Thyroid gland (tissue), 4 donors: ENCODE data around the gene ARHGEF33. TPM values are rescaled to one million over a fixed set of nuclear protein-coding genes. Genes with fewer than 3 reads are reported as not detected.

Experiments used
- DNase-seq, 2 donors: peaks; one replicate each; pipeline ENCODE4 v3.0.0-alpha.2; 2019
- H3K27ac ChIP-seq, 3 donors: fragments of 200-600 bp; sonication (generic); 1 replicate in 2 of 3; 2 replicates in 1 of 3; pipeline ENCODE4 v1.5.1; 2016 to 2019; ENCODE audit warnings: mild to moderate bottlenecking in 1 of 3, moderate library complexity in 1 of 3
- H3K27me3 ChIP-seq: fragments of 200-600 bp; sonication (generic); one replicate; pipeline ENCODE4 v1.5.1; 2019
- H3K36me3 ChIP-seq, 2 donors: fragments of 200-600 bp; sonication (generic); one replicate each; pipeline ENCODE4 v1.5.1; 2016 to 2019
- H3K4me1 ChIP-seq, 2 donors: fragments of 200-600 bp; sonication (generic); one replicate each; pipeline ENCODE4 v1.5.1; 2017 to 2019
- H3K4me3 ChIP-seq, 3 donors: fragments of 200-600 bp; sonication (generic); replicated peaks in 1 of 3; 1 replicate in 2 of 3; 2 replicates in 1 of 3; pipeline ENCODE4 v1.5.1; 2016; ENCODE audit warnings: mild to moderate bottlenecking in 1 of 3
- H3K9me3 ChIP-seq: fragments of 200-600 bp; sonication (generic); one replicate; pipeline ENCODE4 v1.5.1; 2017
- POLR2A ChIP-seq, 2 donors: fragments of 450-650 bp; IDR thresholded peaks; one replicate each; pipeline ENCODE4 v1.6.1; 2017; ENCODE audit warnings: antibody characterized with exemption in 2 of 2, mild to moderate bottlenecking in 2 of 2, moderate library complexity in 1 of 2
- WGBS, 2 donors: methylation state at CpG; one replicate each; pipeline ENCODE4 v1.1.5; 2017; 5-methylcytosine and 5-hydroxymethylcytosine counted together
- intact Hi-C: fragments of 100-400 bp; cut with DNase I; formaldehyde crosslinking; loops from one replicate; pipeline ENCODE4 v1.15.1; 2023
- total RNA-seq, 4 donors: library from RNA; depleted of rRNA; stranded (reverse); fragments of >200 nt; gene quantifications; one replicate each; pipeline ENCODE4 v1.2.3, GENCODE V29; 2016
- TF ChIP-seq, protein P1 (sequence below), 6 experiments: fragments of 200-600 bp in 3 of 6; fragments of 450-650 bp in 3 of 6; sonication (generic) in 3 of 6; IDR thresholded peaks; one replicate each; pipeline ENCODE4 v1.5.1; 2016 to 2019; ENCODE audit warnings: antibody characterized with exemption in 6 of 6, mild to moderate bottlenecking in 2 of 6, inconsistent platforms in 1 of 6, moderate library complexity in 1 of 6

Gene ARHGEF33
- total RNA-seq, 4 donors from 2014 or later: 1.3 to 4.6 (median 1.6) TPM

DNA sequence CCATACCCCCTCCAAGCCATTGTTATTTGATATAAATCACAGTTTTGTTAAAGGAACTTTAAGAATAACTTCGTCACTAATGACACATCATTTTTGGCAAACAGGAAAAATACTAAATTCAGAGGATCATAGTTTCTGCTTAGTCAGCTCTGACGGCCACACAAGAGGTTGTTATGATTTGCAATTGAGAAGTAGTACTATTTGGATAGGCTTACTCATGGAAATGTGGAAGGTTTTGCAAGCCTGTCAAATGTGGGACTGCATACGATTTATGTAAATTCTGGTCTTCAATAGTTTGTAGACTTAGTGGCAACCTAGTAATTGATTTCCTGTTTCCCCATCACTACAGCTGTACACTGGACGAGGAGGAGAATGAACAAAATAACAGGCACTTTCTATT is 108.1 kb downstream of the ARHGEF33 start:
- H3K4me1 ChIP-seq: peaks cover 3 to 11% of the 10 kb centered on the region in 2 donors
- H3K9me3 ChIP-seq: no peaks in the 10 kb centered on the region
- TF ChIP-seq, protein P1, sequence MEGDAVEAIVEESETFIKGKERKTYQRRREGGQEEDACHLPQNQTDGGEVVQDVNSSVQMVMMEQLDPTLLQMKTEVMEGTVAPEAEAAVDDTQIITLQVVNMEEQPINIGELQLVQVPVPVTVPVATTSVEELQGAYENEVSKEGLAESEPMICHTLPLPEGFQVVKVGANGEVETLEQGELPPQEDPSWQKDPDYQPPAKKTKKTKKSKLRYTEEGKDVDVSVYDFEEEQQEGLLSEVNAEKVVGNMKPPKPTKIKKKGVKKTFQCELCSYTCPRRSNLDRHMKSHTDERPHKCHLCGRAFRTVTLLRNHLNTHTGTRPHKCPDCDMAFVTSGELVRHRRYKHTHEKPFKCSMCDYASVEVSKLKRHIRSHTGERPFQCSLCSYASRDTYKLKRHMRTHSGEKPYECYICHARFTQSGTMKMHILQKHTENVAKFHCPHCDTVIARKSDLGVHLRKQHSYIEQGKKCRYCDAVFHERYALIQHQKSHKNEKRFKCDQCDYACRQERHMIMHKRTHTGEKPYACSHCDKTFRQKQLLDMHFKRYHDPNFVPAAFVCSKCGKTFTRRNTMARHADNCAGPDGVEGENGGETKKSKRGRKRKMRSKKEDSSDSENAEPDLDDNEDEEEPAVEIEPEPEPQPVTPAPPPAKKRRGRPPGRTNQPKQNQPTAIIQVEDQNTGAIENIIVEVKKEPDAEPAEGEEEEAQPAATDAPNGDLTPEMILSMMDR (IDR thresholded peaks at IDR 0.05): no peak
- no peak for TF ChIP-seq POLR2A (IDR thresholded peaks at IDR 0.05)
- DNase-seq: peak; percentile 31 to 47
- H3K36me3 ChIP-seq: peaks cover 0 to 3% of the 10 kb centered on the region in 2 donors
- no peaks in the 10 kb centered on the region for H3K27me3 ChIP-seq
- intact Hi-C loops: no loop called here
- H3K4me3 ChIP-seq: no peak overlapping the region
- 18 to 24% methylated on average over 4 of the region's 4 CpGs for WGBS, 2 donors
- peak overlapping the region; percentile 30 to 59 (median 33) for H3K27ac ChIP-seq

DNA sequence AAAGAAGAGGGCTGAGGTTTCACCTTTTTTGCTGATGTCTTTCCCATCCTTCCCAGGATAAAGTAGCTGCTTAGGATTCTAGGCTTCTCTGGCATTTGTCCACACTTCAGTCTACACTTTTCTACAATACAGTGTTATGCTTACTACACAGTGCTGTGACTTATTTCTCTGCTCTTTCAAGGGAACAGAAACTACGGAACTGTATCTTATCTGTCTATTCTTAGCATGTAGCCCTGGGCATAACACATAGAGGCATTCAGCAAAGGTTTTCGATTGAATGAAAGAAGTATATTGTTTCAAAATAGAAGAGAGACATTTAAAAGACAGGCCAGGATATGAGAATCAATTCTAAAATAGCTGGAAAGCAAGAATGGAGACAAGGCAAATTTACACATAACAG is 110.9 kb downstream of the ARHGEF33 start:
- intact Hi-C loops: no loop called here
- Histone ChIP-seq H3K27me3 (no peaks in the 10 kb centered on the region), H3K9me3 (no peaks in the 10 kb centered on the region), H3K27ac (no peak overlapping the region), H3K4me3 (no peak overlapping the region), H3K4me1 (peaks cover 3 to 11% of the 10 kb centered on the region in 2 donors), H3K36me3 (peaks cover 1 to 3% of the 10 kb centered on the region in 2 donors)
- 92 to 93% methylated on average over 2 of the region's 2 CpGs for WGBS, 2 donors
- DNase-seq: no peak
- no peak for TF ChIP-seq POLR2A (IDR thresholded peaks at IDR 0.05)
- TF ChIP-seq, protein P1 (IDR thresholded peaks at IDR 0.05): no peak

DNA sequence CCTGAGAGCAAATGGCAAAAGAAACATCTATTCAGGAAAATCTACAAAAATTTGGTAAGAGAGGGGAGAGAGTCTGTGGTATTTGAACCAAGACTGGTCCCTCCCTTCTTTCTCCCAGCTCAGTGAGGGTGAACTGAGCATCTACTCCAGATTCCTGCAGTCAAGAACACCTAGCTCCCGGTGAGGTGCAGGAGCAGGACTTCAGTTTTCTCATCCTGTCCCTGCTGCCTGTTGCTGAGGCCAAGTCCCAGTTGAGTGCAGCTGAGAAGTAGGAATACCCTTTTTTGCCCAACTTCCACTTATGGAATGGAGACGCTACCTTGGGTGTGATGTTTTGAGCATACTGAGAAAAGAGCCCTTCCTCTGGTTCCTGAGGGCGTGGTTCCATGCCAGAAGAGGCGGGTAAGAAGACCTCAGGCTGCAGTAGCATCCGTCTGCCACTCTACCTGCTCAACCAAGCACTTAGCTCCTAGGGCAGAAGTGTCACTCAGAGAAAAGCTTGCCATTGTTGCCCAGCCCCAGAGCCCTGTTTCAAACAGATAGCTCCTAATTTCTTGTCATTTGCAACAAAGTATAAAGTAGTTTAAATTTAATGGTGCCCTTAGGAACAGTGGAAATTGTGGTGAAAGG is 118.3 kb downstream of the ARHGEF33 start:
- peak; percentile 63 to 73 for DNase-seq
- Histone ChIP-seq H3K36me3 (peaks cover 6 to 7% of the 10 kb centered on the region in 2 donors), H3K9me3 (no peaks in the 10 kb centered on the region), H3K4me1 (peaks cover 8 to 12% of the 10 kb centered on the region in 2 donors), H3K4me3 (no peak overlapping the region), H3K27me3 (no peaks in the 10 kb centered on the region), H3K27ac (peak overlapping the region; percentile 3 to 34 (median 14))
- intact Hi-C loops: no loop called here
- TF ChIP-seq, protein P1 (IDR thresholded peaks at IDR 0.05): peak in 1 of 6 experiments; percentile 12
- TF ChIP-seq POLR2A (IDR thresholded peaks at IDR 0.05): no peak
- WGBS, 2 donors: 57 to 70% methylated on average over 4 to 5 of the region's 5 CpGs

DNA sequence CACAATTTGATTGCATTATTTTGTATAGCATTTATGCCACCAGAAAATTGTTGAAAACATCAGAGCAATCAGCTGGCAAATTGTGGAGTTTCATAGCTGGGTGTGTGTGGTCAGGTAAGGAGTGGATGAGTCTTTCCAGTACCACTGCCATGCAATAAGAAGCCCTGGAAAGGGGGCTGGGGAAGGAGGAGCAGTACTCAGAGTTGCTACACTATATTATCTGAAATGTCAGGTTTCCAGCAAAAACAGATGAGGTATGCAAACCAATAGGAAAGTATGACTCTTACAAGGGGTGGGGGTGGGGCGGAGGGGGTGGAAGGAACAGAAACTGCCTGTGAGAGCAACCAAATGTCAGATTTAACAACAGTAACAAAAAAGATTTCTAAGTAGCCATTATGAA is 119.0 kb downstream of the ARHGEF33 start:
- no peak overlapping the region for H3K4me3 ChIP-seq
- no peak for TF ChIP-seq POLR2A (IDR thresholded peaks at IDR 0.05)
- TF ChIP-seq, protein P1 (IDR thresholded peaks at IDR 0.05): no peak
- H3K4me1 ChIP-seq: peaks cover 8 to 12% of the 10 kb centered on the region in 2 donors
- no peak for DNase-seq
- H3K27me3 ChIP-seq: no peaks in the 10 kb centered on the region
- H3K36me3 ChIP-seq: peaks cover 6 to 7% of the 10 kb centered on the region in 2 donors
- intact Hi-C loops: no loop called here
- no peaks in the 10 kb centered on the region for H3K9me3 ChIP-seq
- 95 to 97% methylated on average over 1 of the region's 1 CpG for WGBS, 2 donors
- peak overlapping the region in 2 of 3 donors; percentile 3 to 14 for H3K27ac ChIP-seq

DNA sequence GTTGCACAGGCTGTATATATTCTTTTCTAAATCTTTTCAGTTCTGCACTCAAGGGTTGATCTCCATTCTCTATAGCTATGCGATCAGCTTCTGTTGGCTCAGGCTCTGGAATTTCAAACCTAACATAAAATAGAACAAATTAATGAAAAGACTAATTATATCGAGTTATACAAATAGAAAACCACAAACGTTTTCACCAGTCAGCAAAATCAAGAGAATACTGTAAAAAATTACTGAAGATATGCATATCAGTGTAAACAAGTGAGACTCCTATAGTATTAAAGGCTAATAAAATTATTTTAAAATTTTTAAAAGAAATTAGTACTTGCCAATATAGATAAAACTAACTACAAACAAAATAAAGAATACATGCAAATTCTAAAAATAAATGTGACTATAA is 124.2 kb downstream of the ARHGEF33 start:
- no peaks in the 10 kb centered on the region for H3K9me3 ChIP-seq
- peaks cover 40% of the 10 kb centered on the region in 2 donors for H3K4me1 ChIP-seq
- H3K36me3 ChIP-seq: peaks cover 0 to 7% of the 10 kb centered on the region in 2 donors
- intact Hi-C loops: no loop called here
- TF ChIP-seq, protein P1 (IDR thresholded peaks at IDR 0.05): no peak
- no peak for TF ChIP-seq POLR2A (IDR thresholded peaks at IDR 0.05)
- 92 to 94% methylated on average over 3 of the region's 3 CpGs for WGBS, 2 donors
- no peak overlapping the region for H3K27ac ChIP-seq
- H3K27me3 ChIP-seq: no peaks in the 10 kb centered on the region
- H3K4me3 ChIP-seq: no peak overlapping the region
- no peak for DNase-seq
